T-helper 9 cell (primary cell): ENCODE data around the gene SERPINB13.
"Not testable (repeated sequence)": the region's sequence is repeated elsewhere in the genome, so short reads cannot be mapped to it uniquely, and the experiment has no call there.

Experiments
- DNase-seq: peaks from one replicate; pipeline ENCODE4 v3.0.0-alpha.2; 2020

SERPINB13 gene

GRCh38 chr18:63590966-63591695 lies 4.0 kb downstream of the SERPINB13 start:
- DNase-seq, result no peak

GRCh38 chr18:63591725-63592124 lies 4.6 kb downstream of the SERPINB13 start:
- no peak for DNase-seq

- no peak for DNase-seq
Observed at GRCh38 chr18:63592471-63592870, 5.3 kb downstream of the SERPINB13 start.

GRCh38 chr18:63596964-63597363 lies 9.8 kb downstream of the SERPINB13 start:
- DNase-seq, result no peak

GRCh38 chr18:63603355-63603754 lies 16.2 kb downstream of the SERPINB13 start:
- no peak for DNase-seq

GRCh38 chr18:63603772-63604171 lies 16.6 kb downstream of the SERPINB13 start:
- no peak for DNase-seq

- no peak for DNase-seq
Observed at GRCh38 chr18:63604791-63605567, 17.8 kb downstream of the SERPINB13 start.

GRCh38 chr18:63606526-63606925 lies 19.4 kb downstream of the SERPINB13 start:
- no peak for DNase-seq

GRCh38 chr18:63613420-63613819 lies 26.3 kb downstream of the SERPINB13 start:
- DNase-seq, result no peak

GRCh38 chr18:63617049-63617914 lies 30.1 kb downstream of the SERPINB13 start:
- no peak for DNase-seq

- no peak for DNase-seq
Observed at GRCh38 chr18:63617915-63618234, 30.7 kb downstream of the SERPINB13 start.

- DNase-seq, result no peak
Observed at GRCh38 chr18:63619661-63620060, 32.5 kb downstream of the SERPINB13 start.

- no peak for DNase-seq
Observed at GRCh38 chr18:63624863-63625262, 37.7 kb downstream of the SERPINB13 start.

GRCh38 chr18:63626431-63626830 lies 39.3 kb downstream of the SERPINB13 start:
- no peak for DNase-seq

- DNase-seq, result no peak
Observed at GRCh38 chr18:63627819-63628218, 40.7 kb downstream of the SERPINB13 start.

GRCh38 chr18:63637703-63638102 lies 50.6 kb downstream of the SERPINB13 start:
- DNase-seq, result no peak

GRCh38 chr18:63641157-63641680 lies 54.1 kb downstream of the SERPINB13 start:
- not testable (repeated sequence) for DNase-seq

GRCh38 chr18:63642668-63643356 lies 55.7 kb downstream of the SERPINB13 start:
- DNase-seq, result not testable (repeated sequence)

GRCh38 chr18:63644142-63644541 lies 57.0 kb downstream of the SERPINB13 start, which contains the start of gene SERPINB4:
Gene SERPINB4, minus strand, starts transcription at chr18:63644256. Its CDS starts 679 bp downstream, at chr18:63643577.
- DNase-seq, result not testable (repeated sequence)

GRCh38 chr18:63644694-63645093 lies 57.6 kb downstream of the SERPINB13 start:
- DNase-seq, result not testable (repeated sequence)

GRCh38 chr18:63646936-63647335 lies 59.8 kb downstream of the SERPINB13 start:
- no peak for DNase-seq

GRCh38 chr18:63648241-63648640 lies 61.1 kb downstream of the SERPINB13 start:
- no peak for DNase-seq
